BJ (cell line): ENCODE measurements around the gene TMEM94. TPM values are rescaled to one million over a fixed set of nuclear protein-coding genes. Genes with fewer than 3 reads are reported as not detected.

Source experiments
- CTCF ChIA-PET: fragments of 350-600 bp; formaldehyde crosslinking; extraction: SDS; loops from one replicate; lab custom pipeline; 2021; ENCODE audit warnings: antibody characterized with exemption, inconsistent platforms; lab: Yijun Ruan, JAX
- POLR2A ChIA-PET: fragments of 300-600 bp; sonication (Branson Sonifier 250); formaldehyde crosslinking; extraction: SDS; loops from one replicate; lab custom pipeline; 2021; ENCODE audit warnings: antibody characterized with exemption; lab: Charles Lee
- DNase-seq: peaks from one replicate; pipeline ENCODE4 v3.0.0-alpha.2; 2011; ENCODE audit warnings: low read depth
- H3K27me3 ChIP-seq: 2 replicates; pipeline ENCODE4 v1.6.0; 2011; ENCODE audit warnings: low read length; ENCODE audit not compliant: control insufficient read depth, insufficient read depth
- H3K36me3 ChIP-seq: 2 replicates; pipeline ENCODE4 v1.5.1; 2011; ENCODE audit warnings: low read length; ENCODE audit not compliant: control insufficient read depth, insufficient read depth
- H3K4me3 ChIP-seq: 2 replicates; pipeline ENCODE4 v1.5.1; 2011; ENCODE audit warnings: low read depth, mild to moderate bottlenecking, control low read depth, low read length
- polyA plus RNA-seq: library from polyadenylated mRNA; depleted of rRNA; stranded (reverse); fragments of >200 nt; gene quantifications from 2 replicates; pipeline ENCODE4 v1.2.3, GENCODE V29; 2011
- TF ChIP-seq, protein P1 (sequence below): IDR thresholded peaks from 2 replicates; pipeline ENCODE4 v1.5.1; 2011; ENCODE audit warnings: low read depth, mild to moderate bottlenecking, control low read depth, inconsistent platforms, low read length, moderate library complexity; ENCODE audit not compliant: insufficient read depth

TMEM94 gene
- polyA plus RNA-seq, 1 experiment = 35.5 TPM

DNA sequence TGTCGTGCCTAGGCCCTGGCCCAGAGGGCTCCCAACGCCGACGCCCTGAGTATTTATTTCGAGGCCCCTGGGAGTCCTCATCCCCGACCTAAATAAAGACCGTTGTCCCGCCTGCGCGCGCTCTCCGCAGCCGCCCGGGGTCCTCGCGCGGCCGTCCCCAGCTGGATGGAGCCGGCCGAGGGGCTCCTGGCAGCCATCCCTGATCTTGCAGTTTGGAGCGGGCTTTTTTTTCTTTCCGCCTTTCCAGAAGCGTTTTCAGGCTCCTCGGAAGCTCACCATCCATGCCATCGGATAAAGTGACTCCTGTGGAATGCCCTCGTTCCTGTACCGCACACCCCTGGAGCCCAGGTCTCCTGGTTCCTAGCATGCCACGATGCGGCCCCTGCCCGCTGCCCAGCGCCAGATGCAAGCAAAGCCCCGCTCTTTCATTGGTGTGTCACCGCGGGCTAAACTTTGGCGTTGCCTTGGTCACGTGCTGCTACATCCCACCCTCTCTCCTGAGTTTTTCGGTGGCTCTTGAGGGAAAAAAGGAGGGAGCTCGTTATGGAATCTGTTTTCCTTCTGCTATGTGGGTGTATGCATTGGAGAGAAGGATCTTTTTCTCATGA lies 716 bp downstream of the TMEM94 start:
- Histone ChIP-seq H3K4me3 (peak overlapping the region; percentile 93), H3K27me3 (no peaks in the 10 kb centered on the region), H3K36me3 (no peaks in the 10 kb centered on the region)
- ChIA-PET POLR2A (no interaction called here), CTCF (interaction anchor here (1.0 to 1.9 kb wide), 5 partner anchors 12 to 31 kb away, joined by 3 to 7 read pairs (median 5); no protein-coding TSS in a partner anchor)
- DNase-seq = no peak
- TF ChIP-seq, protein P1, sequence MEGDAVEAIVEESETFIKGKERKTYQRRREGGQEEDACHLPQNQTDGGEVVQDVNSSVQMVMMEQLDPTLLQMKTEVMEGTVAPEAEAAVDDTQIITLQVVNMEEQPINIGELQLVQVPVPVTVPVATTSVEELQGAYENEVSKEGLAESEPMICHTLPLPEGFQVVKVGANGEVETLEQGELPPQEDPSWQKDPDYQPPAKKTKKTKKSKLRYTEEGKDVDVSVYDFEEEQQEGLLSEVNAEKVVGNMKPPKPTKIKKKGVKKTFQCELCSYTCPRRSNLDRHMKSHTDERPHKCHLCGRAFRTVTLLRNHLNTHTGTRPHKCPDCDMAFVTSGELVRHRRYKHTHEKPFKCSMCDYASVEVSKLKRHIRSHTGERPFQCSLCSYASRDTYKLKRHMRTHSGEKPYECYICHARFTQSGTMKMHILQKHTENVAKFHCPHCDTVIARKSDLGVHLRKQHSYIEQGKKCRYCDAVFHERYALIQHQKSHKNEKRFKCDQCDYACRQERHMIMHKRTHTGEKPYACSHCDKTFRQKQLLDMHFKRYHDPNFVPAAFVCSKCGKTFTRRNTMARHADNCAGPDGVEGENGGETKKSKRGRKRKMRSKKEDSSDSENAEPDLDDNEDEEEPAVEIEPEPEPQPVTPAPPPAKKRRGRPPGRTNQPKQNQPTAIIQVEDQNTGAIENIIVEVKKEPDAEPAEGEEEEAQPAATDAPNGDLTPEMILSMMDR = no peak

DNA sequence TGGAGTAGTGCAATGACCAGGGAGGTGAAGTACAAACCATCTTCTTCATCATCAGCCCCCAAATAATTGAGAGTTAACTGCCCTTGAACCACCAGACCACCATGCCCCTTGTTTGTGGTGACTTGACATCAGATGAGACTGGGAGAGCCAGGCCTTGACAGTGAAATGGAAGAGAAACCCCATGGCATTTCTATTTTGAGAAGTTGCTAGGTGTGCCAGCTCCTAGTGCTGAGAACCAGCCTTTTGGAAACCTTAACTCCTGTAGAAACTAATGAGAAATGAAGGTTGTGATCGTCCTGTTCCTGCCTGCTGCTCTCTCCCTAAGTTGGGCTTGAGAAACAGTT lies 2.8 kb downstream of the TMEM94 start:
- no peak for DNase-seq
- Histone ChIP-seq H3K36me3 (no peaks in the 10 kb centered on the region), H3K27me3 (no peaks in the 10 kb centered on the region), H3K4me3 (no peak overlapping the region)
- ChIA-PET POLR2A (no interaction called here), CTCF (interaction anchor here (0.6 to 1.0 kb wide), 2 partner anchors 20 to 25 kb away, joined by 3 to 4 read pairs; no protein-coding TSS in a partner anchor)
- TF ChIP-seq, protein P1 = no peak

DNA sequence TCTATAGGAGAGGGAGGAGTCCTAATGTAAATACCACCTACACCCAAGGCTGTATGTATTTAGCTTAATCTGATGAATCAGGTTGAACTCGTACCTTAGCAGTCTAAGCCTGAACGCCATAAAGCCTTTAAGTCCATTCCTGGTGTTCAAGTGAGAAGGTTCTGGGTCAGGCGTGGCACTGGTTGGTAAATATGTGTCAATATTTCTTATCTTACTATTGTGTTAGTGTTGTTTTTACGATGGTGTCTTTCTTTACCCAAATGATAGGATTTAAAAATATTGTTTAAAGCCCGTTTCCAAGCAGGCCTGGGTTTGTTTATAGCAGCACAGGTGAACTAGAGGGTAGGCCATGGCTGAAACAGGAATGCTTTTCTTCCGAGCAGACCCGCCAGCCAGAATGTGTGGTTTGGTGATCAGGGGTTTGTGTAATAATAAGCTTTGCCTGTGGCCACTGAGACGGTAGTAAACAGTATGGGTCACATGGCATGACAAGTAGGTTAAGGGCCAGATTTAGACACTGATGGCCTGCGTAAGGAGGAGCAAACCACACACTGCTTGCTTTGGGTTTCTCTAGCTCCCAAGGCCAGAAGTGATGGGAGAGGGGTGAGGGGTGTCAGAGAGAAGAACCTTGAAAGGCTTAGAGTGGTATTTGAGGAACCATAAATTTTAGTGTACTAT lies 3.3 kb downstream of the TMEM94 start:
- Histone ChIP-seq H3K4me3 (no peak overlapping the region), H3K36me3 (no peaks in the 10 kb centered on the region), H3K27me3 (no peaks in the 10 kb centered on the region)
- TF ChIP-seq, protein P1 = no peak
- ChIA-PET POLR2A (no interaction called here), CTCF (interaction anchor here (1.0 kb wide), 1 partner anchor 57 kb away, joined by 3 read pairs; the partner anchor contains the start of gene TSEN54)
- DNase-seq = no peak

DNA sequence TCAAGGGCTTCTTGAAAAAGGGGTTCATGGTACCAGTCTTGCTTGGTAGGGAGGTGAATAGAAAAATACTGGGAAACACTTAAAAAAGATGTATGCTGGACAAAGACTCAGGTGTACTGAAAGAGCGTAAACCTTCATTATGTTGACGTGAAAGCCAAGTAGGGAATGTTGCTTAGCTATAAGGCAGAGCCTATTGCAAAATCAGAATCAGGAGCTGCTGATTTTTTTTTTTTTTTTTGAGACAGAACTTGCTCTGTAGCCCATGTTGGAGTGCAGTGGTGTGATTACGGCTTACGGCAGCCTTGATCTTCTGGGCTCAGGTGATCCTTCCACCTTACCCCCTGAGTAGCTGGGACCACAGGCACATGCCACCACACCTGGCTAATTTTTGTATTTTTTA lies 3.9 kb downstream of the TMEM94 start:
- POLR2A ChIA-PET = no interaction called here
- H3K4me3 ChIP-seq = no peak overlapping the region
- CTCF ChIA-PET = interaction anchor here (1.0 kb wide), 1 partner anchor 56 kb away, joined by 3 read pairs; the partner anchor contains the start of gene TSEN54
- no peaks in the 10 kb centered on the region for H3K27me3 ChIP-seq
- no peaks in the 10 kb centered on the region for H3K36me3 ChIP-seq
- TF ChIP-seq, protein P1 = no peak
- DNase-seq = no peak

DNA sequence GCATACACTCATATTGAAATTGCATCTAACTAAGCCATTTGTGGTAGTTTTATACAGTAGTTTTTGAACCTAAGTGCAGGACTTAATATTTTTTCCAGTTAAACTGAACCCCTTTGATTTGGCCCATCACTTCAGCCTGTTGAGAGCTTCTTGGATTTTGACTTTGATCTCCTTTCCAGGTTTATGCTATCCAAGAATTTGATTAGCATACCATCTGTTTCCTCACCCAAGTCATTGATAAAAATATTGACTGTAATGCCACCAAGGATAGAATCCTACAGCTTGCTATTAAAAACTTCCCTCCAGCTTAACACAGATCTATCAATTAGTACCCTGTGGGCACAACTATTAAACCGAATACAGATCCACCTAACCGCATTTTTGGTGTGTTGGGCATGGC lies 7.2 kb downstream of the TMEM94 start:
- ChIA-PET POLR2A (no interaction called here), CTCF (interaction anchor here (0.7 to 1.2 kb wide), 2 partner anchors 11 to 18 kb away, joined by 3 to 8 read pairs; no protein-coding TSS in a partner anchor)
- TF ChIP-seq, protein P1 = no peak

More for the DNA sequence above, 7.2 kb downstream of the TMEM94 start:
- no peaks in the 10 kb centered on the region for H3K36me3 ChIP-seq
- no peak overlapping the region for H3K4me3 ChIP-seq
- H3K27me3 ChIP-seq = no peaks in the 10 kb centered on the region
- no peak for DNase-seq
